ENCODE results near the gene FRAT1. TPM values are rescaled to one million over a fixed set of nuclear protein-coding genes. Genes with fewer than 3 reads are reported as not detected.

Gene FRAT1
- total and polyA plus RNA-seq, 10 of the 15 experiments (the other 5 are each of a cell fraction or from before 2014, with no cell fraction given): 0.07 to 0.73 (median 0.26) TPM

DNA sequence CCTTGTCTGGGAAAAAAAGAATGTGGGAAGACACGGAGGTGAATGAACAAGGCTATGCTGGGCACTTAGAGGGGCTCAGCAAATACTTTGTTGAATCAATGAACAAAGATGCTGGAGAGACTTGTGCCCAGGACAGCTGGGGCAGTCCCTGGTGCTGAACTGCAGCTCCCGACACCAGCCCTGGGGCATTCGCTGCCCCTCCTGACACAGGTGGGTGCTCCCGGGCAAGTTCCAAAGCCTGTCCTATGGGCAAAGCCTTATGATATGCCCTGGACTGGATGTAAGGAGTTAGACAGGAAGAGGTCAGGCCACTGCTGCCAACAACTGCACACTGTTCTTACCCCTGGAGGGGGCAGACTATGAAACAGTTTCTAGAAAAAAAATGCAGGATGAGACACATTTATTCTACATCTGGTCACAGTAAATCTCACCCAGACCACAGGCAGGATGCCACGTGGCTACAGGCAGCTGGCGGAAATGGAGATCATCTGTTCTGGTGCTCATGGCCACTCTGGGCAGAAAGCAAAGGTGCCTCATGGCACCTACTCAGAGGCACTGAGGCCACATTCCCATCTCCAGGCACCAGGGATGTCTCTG is 37.3 kb downstream of the FRAT1 start:
- SMC1A ChIA-PET (ENCODE audit: uncharacterized antibody, unreplicated experiment): no interaction called here
- H3K27ac ChIP-seq (ENCODE audit: control insufficient read depth, insufficient read depth): no peak overlapping the region
- in situ Hi-C loops (cut with MboI): no loop called here
- TF ChIP-seq POU2F2 (IDR thresholded peaks at IDR 0.05; ENCODE audit: borderline replicate concordance, low read depth, low read length): no peak
- TF ChIP-seq RCOR1 (conservative IDR thresholded peaks at IDR 0.05; ENCODE audit: low read depth, low read length): no peak
- TF ChIP-seq SREBF1 (IDR thresholded peaks at IDR 0.05; ENCODE audit: low read length): no peak
- no peak for TF ChIP-seq ZNF622 (IDR thresholded peaks at IDR 0.05)
- no peak for TF ChIP-seq MEF2B (IDR thresholded peaks at IDR 0.05; ENCODE audit: partially characterized antibody, poor library complexity, severe bottlenecking)
- TF ChIP-seq, protein P1, sequence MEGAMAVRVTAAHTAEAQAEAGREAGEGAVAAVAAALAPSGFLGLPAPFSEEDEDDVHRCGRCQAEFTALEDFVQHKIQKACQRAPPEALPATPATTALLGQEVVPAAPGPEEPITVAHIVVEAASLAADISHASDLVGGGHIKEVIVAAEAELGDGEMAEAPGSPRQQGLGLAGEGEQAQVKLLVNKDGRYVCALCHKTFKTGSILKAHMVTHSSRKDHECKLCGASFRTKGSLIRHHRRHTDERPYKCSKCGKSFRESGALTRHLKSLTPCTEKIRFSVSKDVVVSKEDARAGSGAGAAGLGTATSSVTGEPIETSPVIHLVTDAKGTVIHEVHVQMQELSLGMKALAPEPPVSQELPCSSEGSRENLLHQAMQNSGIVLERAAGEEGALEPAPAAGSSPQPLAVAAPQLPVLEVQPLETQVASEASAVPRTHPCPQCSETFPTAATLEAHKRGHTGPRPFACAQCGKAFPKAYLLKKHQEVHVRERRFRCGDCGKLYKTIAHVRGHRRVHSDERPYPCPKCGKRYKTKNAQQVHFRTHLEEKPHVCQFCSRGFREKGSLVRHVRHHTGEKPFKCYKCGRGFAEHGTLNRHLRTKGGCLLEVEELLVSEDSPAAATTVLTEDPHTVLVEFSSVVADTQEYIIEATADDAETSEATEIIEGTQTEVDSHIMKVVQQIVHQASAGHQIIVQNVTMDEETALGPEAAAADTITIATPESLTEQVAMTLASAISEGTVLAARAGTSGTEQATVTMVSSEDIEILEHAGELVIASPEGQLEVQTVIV (IDR thresholded peaks at IDR 0.05; ENCODE audit: borderline replicate concordance, partially characterized antibody): no peak
- no peak for TF ChIP-seq EZH2 (IDR thresholded peaks at IDR 0.05; ENCODE audit: borderline replicate concordance, control insufficient read depth, low read depth, low read length)
- TF ChIP-seq SIX5 (IDR thresholded peaks at IDR 0.05; ENCODE audit: low read depth, low read length, severe bottlenecking): no peak
- TF ChIP-seq, protein P2, sequence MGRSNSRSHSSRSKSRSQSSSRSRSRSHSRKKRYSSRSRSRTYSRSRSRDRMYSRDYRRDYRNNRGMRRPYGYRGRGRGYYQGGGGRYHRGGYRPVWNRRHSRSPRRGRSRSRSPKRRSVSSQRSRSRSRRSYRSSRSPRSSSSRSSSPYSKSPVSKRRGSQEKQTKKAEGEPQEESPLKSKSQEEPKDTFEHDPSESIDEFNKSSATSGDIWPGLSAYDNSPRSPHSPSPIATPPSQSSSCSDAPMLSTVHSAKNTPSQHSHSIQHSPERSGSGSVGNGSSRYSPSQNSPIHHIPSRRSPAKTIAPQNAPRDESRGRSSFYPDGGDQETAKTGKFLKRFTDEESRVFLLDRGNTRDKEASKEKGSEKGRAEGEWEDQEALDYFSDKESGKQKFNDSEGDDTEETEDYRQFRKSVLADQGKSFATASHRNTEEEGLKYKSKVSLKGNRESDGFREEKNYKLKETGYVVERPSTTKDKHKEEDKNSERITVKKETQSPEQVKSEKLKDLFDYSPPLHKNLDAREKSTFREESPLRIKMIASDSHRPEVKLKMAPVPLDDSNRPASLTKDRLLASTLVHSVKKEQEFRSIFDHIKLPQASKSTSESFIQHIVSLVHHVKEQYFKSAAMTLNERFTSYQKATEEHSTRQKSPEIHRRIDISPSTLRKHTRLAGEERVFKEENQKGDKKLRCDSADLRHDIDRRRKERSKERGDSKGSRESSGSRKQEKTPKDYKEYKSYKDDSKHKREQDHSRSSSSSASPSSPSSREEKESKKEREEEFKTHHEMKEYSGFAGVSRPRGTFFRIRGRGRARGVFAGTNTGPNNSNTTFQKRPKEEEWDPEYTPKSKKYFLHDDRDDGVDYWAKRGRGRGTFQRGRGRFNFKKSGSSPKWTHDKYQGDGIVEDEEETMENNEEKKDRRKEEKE (IDR thresholded peaks at IDR 0.05): no peak
- no peak for TF ChIP-seq EED (IDR thresholded peaks at IDR 0.05; ENCODE audit: low read depth)
- TF ChIP-seq ZNF217 (IDR thresholded peaks at IDR 0.05): no peak
- TF ChIP-seq HSF1 (IDR thresholded peaks at IDR 0.05; ENCODE audit: low read depth, low read length): no peak
- no peak for TF ChIP-seq ZSCAN29 (IDR thresholded peaks at IDR 0.05)
- no peak for TF ChIP-seq CTCF (IDR thresholded peaks at IDR 0.05 in 2 of 3, conservative IDR thresholded peaks at IDR 0.05 in 1 of 3; ENCODE audit: control insufficient read depth in 2 of 3, extremely low read depth in 1 of 3, insufficient read depth in 1 of 3, low read depth in 3 of 3, low read length in 3 of 3)
- no peak for TF ChIP-seq ASH2L (IDR thresholded peaks at IDR 0.05; ENCODE audit: borderline replicate concordance, low read depth)

More for the DNA sequence above, 37.3 kb downstream of the FRAT1 start:
- no peak overlapping the region for H3K4me3 ChIP-seq
- no peak overlapping the region for H3K9ac ChIP-seq (ENCODE audit: control insufficient read depth, insufficient read depth, low read length)
- DNase-seq (ENCODE audit: low read depth, low spot score): no peak
- ChIA-PET RAD21 (ENCODE audit: unreplicated experiment) (interaction anchor here (1.8 kb wide), 1 partner anchor 78 kb away, joined by 4 read pairs; no protein-coding TSS in a partner anchor), CTCF (interaction anchor here (3.9 kb wide), 1 partner anchor 78 kb away, joined by 26 read pairs; no protein-coding TSS in a partner anchor), POLR2A (no interaction called here)
- H3K4me1 ChIP-seq (ENCODE audit: control insufficient read depth, insufficient read depth, low read length): no peaks in the 10 kb centered on the region
- no TSS peak for BruUV-seq (replicated peaks)
- H2AFZ ChIP-seq (ENCODE audit: control insufficient read depth, low read depth, low read length): no peak overlapping the region
- intact Hi-C loops (cut with micrococcal nuclease; ENCODE audit: unreplicated experiment): no loop called here
- no peaks in the 10 kb centered on the region for H4K20me1 ChIP-seq (ENCODE audit: control insufficient read depth, insufficient read depth)
- ATAC-seq: no peak
- H3K36me3 ChIP-seq (ENCODE audit: control insufficient read depth in 2 of 2, insufficient read depth in 2 of 2, low read length in 1 of 2): peaks cover 10 to 27% of the 10 kb centered on the region in 2 experiments
- no peak overlapping the region for H3K4me2 ChIP-seq (ENCODE audit: control insufficient read depth, insufficient read depth)
- no peaks in the 10 kb centered on the region for H3K27me3 ChIP-seq (replicated peaks in 1 of 2; ENCODE audit: control insufficient read depth in 2 of 2, insufficient read depth in 2 of 2, low read length in 1 of 2)
- 74% methylated on average over 6 of the region's 6 CpGs for WGBS (ENCODE audit: insufficient coverage, insufficient replicate concordance, low lambda C conversion rate, missing lambda C conversion rate)
- no peak for FAIRE-seq
- no peaks in the 10 kb centered on the region for H3K9me3 ChIP-seq (replicated peaks; ENCODE audit: control insufficient read depth, insufficient read depth, low read length)
- no peaks in the 10 kb centered on the region for H3K79me2 ChIP-seq (ENCODE audit: control insufficient read depth, insufficient read depth, low read length)
